B cell (primary cell): Measurements from ENCODE around the gene SOCS4. TPM values are rescaled to one million over a fixed set of nuclear protein-coding genes. Genes with fewer than 3 reads are reported as not detected.
A peak's percentile ranks its signal among the peaks of the same experiment; 100 is the strongest.

Experiments used
- ATAC-seq: fragments of 200-7000 bp; cut with Tn5 transposase; one replicate; pipeline ENCODE4 v1.10.0; 2021; ENCODE audit warnings: low read depth, mild to moderate bottlenecking, moderate number of reproducible peaks, moderate library complexity
- CTCF ChIA-PET: fragments of 350-600 bp; sonication (Branson Sonifier 250); formaldehyde crosslinking; loops from one replicate; lab custom pipeline; 2021; ENCODE audit warnings: antibody characterized with exemption, inconsistent platforms; lab: Charles Lee
- POLR2A ChIA-PET: fragments of 350-600 bp; sonication (Branson Sonifier 250); formaldehyde crosslinking; loops from one replicate; lab custom pipeline; 2021; ENCODE audit warnings: antibody characterized with exemption; lab: Charles Lee
- DNase-seq: peaks from one replicate; pipeline ENCODE4 v3.0.0; 2013
- H2AFZ ChIP-seq: 2 replicates; pipeline ENCODE4 v1.6.1; 2012; ENCODE audit warnings: mild to moderate bottlenecking, low read depth, low read length; ENCODE audit not compliant: insufficient read depth, poor library complexity, severe bottlenecking
- H3K27ac ChIP-seq, 2 donors: 1 replicate in 1 of 2; 2 replicates in 1 of 2; pipeline ENCODE4 v1.5.1; 2012 to 2013; ENCODE audit warnings: low read length in 2 of 2, mild to moderate bottlenecking in 2 of 2, moderate library complexity in 1 of 2
- H3K27me3 ChIP-seq, 4 experiments: fragments of 200-600 bp in 1 of 4; sonication (generic) in 1 of 4; replicated peaks in 1 of 4; 1 replicate in 2 of 4; 2 replicates in 2 of 4; pipeline versions ENCODE4 v1.6.1 to v1.7.0; 2013 to 2016; ENCODE audit warnings: low read length in 3 of 4, mild to moderate bottlenecking in 2 of 4, mixed read lengths in 1 of 4, moderate library complexity in 1 of 4; ENCODE audit not compliant: insufficient read depth in 4 of 4, control insufficient read depth in 3 of 4; ENCODE audit errors: control extremely low read depth in 1 of 4
- H3K36me3 ChIP-seq, 2 experiments: replicated peaks in 1 of 2; 1 replicate in 1 of 2; 2 replicates in 1 of 2; pipeline versions ENCODE4 v1.6.1 to v1.7.1; 2013; ENCODE audit warnings: low read length in 1 of 2; ENCODE audit not compliant: insufficient read depth in 2 of 2, control insufficient read depth in 1 of 2; ENCODE audit errors: control extremely low read depth in 1 of 2, extremely low read depth in 1 of 2
- H3K4me1 ChIP-seq, 2 donors: fragments of 200-600 bp in 1 of 2; sonication (generic) in 1 of 2; 1 replicate in 1 of 2; 2 replicates in 1 of 2; pipeline versions ENCODE4 v1.5.1 to v1.6.1; 2013 to 2017; ENCODE audit warnings: low read length in 2 of 2; ENCODE audit not compliant: control insufficient read depth in 2 of 2, insufficient read depth in 2 of 2
- H3K4me2 ChIP-seq: replicated peaks from 2 replicates; pipeline ENCODE3; 2012; ENCODE audit warnings: mild to moderate bottlenecking, low read depth, low read length; ENCODE audit not compliant: poor library complexity, severe bottlenecking
- H3K4me3 ChIP-seq, 5 experiments: fragments of 200-600 bp in 1 of 5; sonication (generic) in 1 of 5; 1 replicate in 3 of 5; 2 replicates in 2 of 5; pipeline versions ENCODE4 v1.5.1 to v1.7.0; 2011 to 2016; ENCODE audit warnings: low read length in 4 of 5, mild to moderate bottlenecking in 4 of 5, low read depth in 2 of 5, control low read depth in 1 of 5, moderate library complexity in 1 of 5; ENCODE audit not compliant: insufficient read depth in 1 of 5; ENCODE audit errors: control extremely low read depth in 1 of 5, extremely low read depth in 1 of 5
- H3K79me2 ChIP-seq: fragments of 200-600 bp; sonication (generic); one replicate; pipeline ENCODE4 v1.6.0; 2016; ENCODE audit warnings: low read length; ENCODE audit not compliant: control insufficient read depth, insufficient read depth
- H3K9ac ChIP-seq: fragments of 200-600 bp; sonication (generic); 2 replicates; pipeline ENCODE4 v1.6.1; 2017; ENCODE audit warnings: mild to moderate bottlenecking, low read length, moderate library complexity
- H3K9me3 ChIP-seq, 3 donors: one replicate each; pipeline versions ENCODE4 v1.6.1 to v1.7.1; 2013; ENCODE audit warnings: low read length in 2 of 3; ENCODE audit not compliant: control insufficient read depth in 2 of 3, insufficient read depth in 1 of 3; ENCODE audit errors: control extremely low read depth in 1 of 3
- H4K20me1 ChIP-seq: 2 replicates; pipeline ENCODE4 v1.6.0; 2012; ENCODE audit warnings: mild to moderate bottlenecking, low read length; ENCODE audit not compliant: insufficient read depth, control insufficient read depth, poor library complexity, severe bottlenecking
- H3K27ac Mint-ChIP-seq: one replicate; pipeline ENCODE4 v1.8.0; 2021; ENCODE audit warnings: mixed read lengths
- H3K27me3 Mint-ChIP-seq: one replicate; pipeline ENCODE4 v1.8.0; 2021; ENCODE audit warnings: mixed read lengths
- H3K4me1 Mint-ChIP-seq: one replicate; pipeline ENCODE4 v1.8.0; 2021; ENCODE audit warnings: mixed read lengths
- H3K4me3 Mint-ChIP-seq: one replicate; pipeline ENCODE4 v1.8.0; 2021; ENCODE audit warnings: mixed read lengths
- H3K9me3 Mint-ChIP-seq: one replicate; pipeline ENCODE4 v1.8.0; 2022; ENCODE audit warnings: mixed read lengths; ENCODE audit not compliant: insufficient read depth
- CTCF ChIP-seq: fragments of 200-600 bp; IDR thresholded peaks from one replicate; pipeline ENCODE4 v1.8.0; 2022; ENCODE audit warnings: antibody characterized with exemption, mild to moderate bottlenecking
- EZH2 ChIP-seq: IDR thresholded peaks from 2 replicates; pipeline ENCODE4 v1.6.1; 2012; ENCODE audit warnings: borderline replicate concordance, low read depth, mild to moderate bottlenecking, moderate library complexity, low read length; ENCODE audit not compliant: insufficient read depth, poor library complexity, severe bottlenecking
- WGBS: methylation state at CpG from one replicate; pipeline ENCODE4 v1.1.5; 2013; ENCODE audit warnings: missing lambda C conversion rate; ENCODE audit not compliant: insufficient coverage; 5-methylcytosine and 5-hydroxymethylcytosine counted together
- intact Hi-C: fragments of 100-400 bp; cut with micrococcal nuclease; formaldehyde crosslinking; loops from one replicate; pipeline ENCODE4 v1.10.0; 2022
- polyA plus RNA-seq: library from polyadenylated mRNA; depleted of rRNA; stranded (reverse); fragments of >200 nt; gene quantifications from 2 replicates; pipeline ENCODE4 v1.2.3, GENCODE V29; 2012
- total RNA-seq, 2 donors: library from RNA; stranded (reverse); fragments of 120-200 nt in 1 of 2; gene quantifications; 1 replicate in 1 of 2; 2 replicates in 1 of 2; pipeline versions ENCODE4 v1.2.3 to v1.2.4, GENCODE V29; 2013 to 2022

SOCS4 gene
- total and polyA plus RNA-seq, 2 donors (not counting 1 experiment from before 2014, with no cell fraction given) = 4.7 to 26.3 TPM

- no peak for TF ChIP-seq EZH2
- TF ChIP-seq CTCF = no peak
- no peaks in the 10 kb centered on the region for H3K9me3 Mint-ChIP-seq
- peak overlapping the region; percentile 84 to 93 for H3K27ac ChIP-seq
- no peak overlapping the region for H3K4me3 ChIP-seq
- DNase-seq (peak; percentile 43), ATAC-seq (no peak)
- H4K20me1 ChIP-seq = no peaks in the 10 kb centered on the region
- H3K9ac ChIP-seq = no peak overlapping the region
- peaks cover 72% of the 10 kb centered on the region for H3K4me1 Mint-ChIP-seq
- no peaks in the 10 kb centered on the region for H3K27me3 Mint-ChIP-seq
- peak overlapping the region; percentile 96 for H3K27ac Mint-ChIP-seq
- peaks cover 34 to 50% of the 10 kb centered on the region in 2 donors for H3K4me1 ChIP-seq
- H3K79me2 ChIP-seq = no peaks in the 10 kb centered on the region
- ChIA-PET POLR2A (interaction anchor here (1.5 to 2.2 kb wide), 2 partner anchors 11 to 19 kb away, joined by 3 to 23 read pairs; partner anchors contain the start of gene MAPK1IP1L), CTCF (interaction anchor here (1.6 to 3.8 kb wide), 3 partner anchors 19 to 90 kb away, joined by 9 to 32 read pairs (median 19); partner anchors contain the start of gene MAPK1IP1L)
- intact Hi-C loops = loop anchor here (5.0 to 10.0 kb wide), 2 partner anchors 56 to 1044 kb away; partner anchors contain the start of genes LGALS3 and PELI2
- H3K36me3 ChIP-seq = peaks cover 0 to 1% of the 10 kb centered on the region in 2 experiments
- H3K9me3 ChIP-seq = no peaks in the 10 kb centered on the region
- 63% methylated on average over 3 of the region's 4 CpGs for WGBS
- H3K27me3 ChIP-seq = no peaks in the 10 kb centered on the region
- H3K4me2 ChIP-seq = peak overlapping the region; percentile 67
- H3K4me3 Mint-ChIP-seq = peak overlapping the region; percentile 81
- H2AFZ ChIP-seq = no peak overlapping the region
Observed at GRCh38 chr14:55070981-55071411, 44.0 kb downstream of the SOCS4 start.
